ENCODE measurements around the gene EPS8. TPM values are rescaled to one million over a fixed set of nuclear protein-coding genes. Genes with fewer than 3 reads are reported as not detected.

EPS8 gene
- polyA plus RNA-seq, 1 donor: 31.5 TPM

- DNase-seq (ENCODE audit: low read depth): no peak
These were observed 70.0 kb downstream of the EPS8 start for GRCh38 chr12:15719230-15719629.

- DNase-seq (ENCODE audit: low read depth): no peak
These were observed 71.1 kb downstream of the EPS8 start for GRCh38 chr12:15717940-15718567.

- DNase-seq (ENCODE audit: low read depth): no peak
These were observed 72.6 kb downstream of the EPS8 start for GRCh38 chr12:15716581-15716980.

GRCh38 chr12:15714256-15714655 lies 74.9 kb downstream of the EPS8 start:
- no peak for DNase-seq (ENCODE audit: low read depth)

- no peak for DNase-seq (ENCODE audit: low read depth)
These were observed 76.1 kb downstream of the EPS8 start for GRCh38 chr12:15712823-15713660.

- DNase-seq (ENCODE audit: low read depth): no peak
These were observed 77.0 kb downstream of the EPS8 start for GRCh38 chr12:15712160-15712559.

- no peak for DNase-seq (ENCODE audit: low read depth)
These were observed 78.2 kb downstream of the EPS8 start for GRCh38 chr12:15710860-15711510.

GRCh38 chr12:15709551-15709950 lies 79.6 kb downstream of the EPS8 start:
- no peak for DNase-seq (ENCODE audit: low read depth)

GRCh38 chr12:15708396-15709076 lies 80.7 kb downstream of the EPS8 start:
- DNase-seq (ENCODE audit: low read depth): no peak

GRCh38 chr12:15707516-15708199 lies 81.5 kb downstream of the EPS8 start:
- no peak for DNase-seq (ENCODE audit: low read depth)

GRCh38 chr12:15706010-15706676 lies 83.0 kb downstream of the EPS8 start:
- DNase-seq (ENCODE audit: low read depth): no peak

- DNase-seq (ENCODE audit: low read depth): no peak
These were observed 83.6 kb downstream of the EPS8 start for GRCh38 chr12:15705606-15706005.

- no peak for DNase-seq (ENCODE audit: low read depth)
These were observed 86.9 kb downstream of the EPS8 start for GRCh38 chr12:15702276-15702675.

GRCh38 chr12:15701631-15702156 lies 87.5 kb downstream of the EPS8 start:
- no peak for DNase-seq (ENCODE audit: low read depth)

GRCh38 chr12:15701206-15701605 lies 88.0 kb downstream of the EPS8 start:
- no peak for DNase-seq (ENCODE audit: low read depth)

GRCh38 chr12:15700595-15700994 lies 88.6 kb downstream of the EPS8 start:
- no peak for DNase-seq (ENCODE audit: low read depth)

GRCh38 chr12:15699886-15700285 lies 89.3 kb downstream of the EPS8 start:
- no peak for DNase-seq (ENCODE audit: low read depth)

GRCh38 chr12:15698377-15698871 lies 90.8 kb downstream of the EPS8 start:
- no peak for DNase-seq (ENCODE audit: low read depth)

GRCh38 chr12:15697201-15697600 lies 92.0 kb downstream of the EPS8 start:
- DNase-seq (ENCODE audit: low read depth): no peak

GRCh38 chr12:15693228-15693911 lies 95.8 kb downstream of the EPS8 start:
- DNase-seq (ENCODE audit: low read depth): no peak

All from forelimb muscle (tissue), 1 donor.